ENCODE measurements around the gene CABP1. TPM values are rescaled to one million over a fixed set of nuclear protein-coding genes. Genes with fewer than 3 reads are reported as not detected.

Gene CABP1
- polyA plus RNA-seq, 4 donors = 4.3 to 5.6 (median 5.0) TPM

Other genes starting within 250 kb of the CABP1 start
- 100 to 1,000 TPM; 274 to 383 (median 330) TPM for gene COX6A1, start 202.5 kb upstream of the CABP1 start, polyA plus RNA-seq (ENCODE audit: insufficient read length in 4 of 4)
- gene TRIAP1, start 194.2 kb upstream of the CABP1 start, polyA plus RNA-seq (ENCODE audit: insufficient read length in 4 of 4) = 10 to 100 TPM; 35.0 to 48.4 (median 42.8) TPM
- 10 to 100 TPM; 30.5 to 36.9 (median 33.6) TPM for gene GATC, start 194.2 kb upstream of the CABP1 start, polyA plus RNA-seq (ENCODE audit: insufficient read length in 4 of 4)
- gene SRSF9, start 170.9 kb upstream of the CABP1 start, polyA plus RNA-seq (ENCODE audit: insufficient read length in 4 of 4) = 100 to 1,000 TPM; 212 to 273 (median 244) TPM
- gene DYNLL1, start 144.5 kb upstream of the CABP1 start, polyA plus RNA-seq (ENCODE audit: insufficient read length in 4 of 4) = 100 to 1,000 TPM; 460 to 545 (median 496) TPM
- 10 to 100 TPM; 53.9 to 70.1 (median 66.9) TPM for gene COQ5, start 111.5 kb upstream of the CABP1 start, polyA plus RNA-seq (ENCODE audit: insufficient read length in 4 of 4)
- gene RNF10, start 106.3 kb upstream of the CABP1 start, polyA plus RNA-seq (ENCODE audit: insufficient read length in 4 of 4) = 100 to 1,000 TPM; 180 to 269 (median 215) TPM
- 10 to 100 TPM; 39.4 to 64.1 (median 51.7) TPM for gene POP5, start 59.2 kb upstream of the CABP1 start, polyA plus RNA-seq (ENCODE audit: insufficient read length in 4 of 4)
- gene MLEC, start 46.5 kb downstream of the CABP1 start, polyA plus RNA-seq (ENCODE audit: insufficient read length in 4 of 4) = 100 to 1,000 TPM; 150 to 183 (median 151) TPM
- gene UNC119B, start 69.8 kb downstream of the CABP1 start, polyA plus RNA-seq (ENCODE audit: insufficient read length in 4 of 4) = 10 to 100 TPM; 70.1 to 76.1 (median 72.2) TPM
- 10 to 100 TPM; 18.1 to 24.2 (median 23.2) TPM for gene ACADS, start 85.2 kb downstream of the CABP1 start, polyA plus RNA-seq (ENCODE audit: insufficient read length in 4 of 4)

Measured in left renal cortex interstitium (tissue), 4 donors.